Measurements from ENCODE around the gene PPARG. TPM values are rescaled to one million over a fixed set of nuclear protein-coding genes. Genes with fewer than 3 reads are reported as not detected.

Gene PPARG
- total RNA-seq, 4 donors from 2014 or later: 199 to 374 (median 218) TPM

- no peak for ATAC-seq (ENCODE audit: low FRiP score)
- TF ChIP-seq CTCF (IDR thresholded peaks at IDR 0.05): no peak
- no peak for DNase-seq (ENCODE audit: low spot score)
These were observed 105.8 kb downstream of the PPARG start for GRCh38 chr3:12394569-12395271.

GRCh38 chr3:12395349-12396012, 106.6 kb downstream of the PPARG start:
- no peak for DNase-seq (ENCODE audit: low spot score)
- ATAC-seq (ENCODE audit: low FRiP score): no peak
- TF ChIP-seq CTCF (IDR thresholded peaks at IDR 0.05): no peak

GRCh38 chr3:12396471-12396870, 107.6 kb downstream of the PPARG start:
- DNase-seq (ENCODE audit: low spot score) (no peak), ATAC-seq (ENCODE audit: low FRiP score) (no peak)
- TF ChIP-seq CTCF (IDR thresholded peaks at IDR 0.05): no peak

GRCh38 chr3:12399226-12399625, 110.4 kb downstream of the PPARG start:
- ATAC-seq (ENCODE audit: low FRiP score): no peak
- DNase-seq (ENCODE audit: low spot score): no peak
- no peak for TF ChIP-seq CTCF (IDR thresholded peaks at IDR 0.05)

GRCh38 chr3:12400616-12401194, 111.8 kb downstream of the PPARG start:
- TF ChIP-seq CTCF (IDR thresholded peaks at IDR 0.05): no peak
- DNase-seq (ENCODE audit: low spot score) (no peak), ATAC-seq (ENCODE audit: low FRiP score) (peak; percentile 64)

GRCh38 chr3:12401208-12401607, 112.3 kb downstream of the PPARG start:
- no peak for ATAC-seq (ENCODE audit: low FRiP score)
- TF ChIP-seq CTCF (IDR thresholded peaks at IDR 0.05): no peak

More at GRCh38 chr3:12401208-12401607, 112.3 kb downstream of the PPARG start:
- no peak for DNase-seq (ENCODE audit: low spot score)

Data from omental fat pad (tissue), 4 donors.